GM21576 (cell line): ENCODE measurements around the gene GALNT13.

Experiments used
- ATAC-seq: cut with Tn5 transposase; IDR thresholded peaks from one replicate; pipeline ENCODE4 v1.9.1; 2021; ENCODE audit warnings: mild to moderate bottlenecking, moderate library complexity; ENCODE audit not compliant: unreplicated experiment

The GALNT13 gene

DNA sequence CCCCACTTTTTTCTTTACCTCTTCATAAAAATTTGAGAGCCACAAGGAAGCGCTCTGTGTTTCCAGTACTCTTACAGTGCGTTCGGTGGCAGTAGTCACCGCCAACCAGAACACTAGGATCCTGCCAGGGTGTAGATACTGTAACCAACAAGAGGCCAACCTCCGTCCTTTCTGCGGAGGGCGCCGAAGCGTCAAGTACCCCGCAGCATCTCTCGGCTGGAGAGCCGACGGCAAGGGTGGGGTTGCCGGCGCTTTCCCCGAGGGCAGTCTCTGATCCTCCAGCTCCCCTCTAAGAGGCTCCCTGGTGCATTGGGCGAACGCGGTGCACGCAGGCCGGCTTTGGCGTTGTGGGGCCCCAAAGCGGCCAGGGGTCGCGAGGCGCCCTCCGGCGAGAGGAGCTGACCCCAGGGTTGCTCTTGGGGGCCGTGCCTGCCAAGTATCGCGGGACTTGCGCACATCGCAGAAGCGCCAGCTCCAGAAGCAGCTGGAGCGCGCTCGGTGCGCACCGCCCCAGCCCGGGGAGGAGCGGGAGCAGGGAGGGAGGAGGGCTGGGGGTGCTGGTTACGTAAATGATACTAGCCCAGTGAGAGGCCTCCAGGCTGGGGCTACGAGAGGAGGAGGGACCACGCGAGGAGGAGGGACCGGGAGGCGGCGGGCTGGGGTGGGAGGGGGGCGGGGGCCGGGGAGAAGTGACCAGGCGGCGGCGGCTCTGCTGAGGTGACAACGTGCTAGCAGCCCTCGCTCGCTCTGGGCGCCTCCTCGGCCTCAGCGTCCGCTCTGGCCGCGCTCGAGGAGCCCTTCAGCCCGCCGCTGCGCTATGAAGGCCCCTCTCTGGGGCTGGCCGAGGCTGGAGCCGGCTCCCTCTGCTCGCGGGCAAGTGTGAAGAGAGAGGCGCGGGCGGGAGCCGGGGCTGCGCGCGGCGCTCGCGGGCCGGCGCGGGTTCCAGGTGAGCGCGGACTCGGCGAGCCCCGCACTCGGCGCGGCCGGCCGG is at the start of gene GALNT13:
GALNT13 (plus strand) TSS at position 692 of the 991 bp plus-strand sequence.
- no peak for ATAC-seq

DNA sequence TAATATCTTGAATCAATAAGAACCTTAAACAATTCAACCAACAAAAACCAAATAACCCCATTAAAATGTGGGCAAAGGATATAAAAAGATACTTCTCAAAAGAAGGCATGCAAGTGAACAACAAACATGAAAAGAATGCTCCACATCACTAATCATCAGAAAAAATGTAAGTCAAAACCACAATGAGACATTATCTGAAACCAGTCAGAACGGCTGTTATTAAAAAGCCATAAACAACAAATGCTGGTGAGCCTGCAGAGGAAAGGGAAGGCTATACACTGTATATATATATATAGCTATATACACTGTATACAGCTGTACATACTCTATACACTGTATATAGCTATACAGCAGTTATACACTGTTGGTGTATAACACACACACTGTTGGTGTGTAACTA is 47.8 kb upstream of the GALNT13 start:
- ATAC-seq: no peak

- no peak for ATAC-seq
Observed at GRCh38 chr2:153828335-153828734, 43.4 kb upstream of the GALNT13 start.

DNA sequence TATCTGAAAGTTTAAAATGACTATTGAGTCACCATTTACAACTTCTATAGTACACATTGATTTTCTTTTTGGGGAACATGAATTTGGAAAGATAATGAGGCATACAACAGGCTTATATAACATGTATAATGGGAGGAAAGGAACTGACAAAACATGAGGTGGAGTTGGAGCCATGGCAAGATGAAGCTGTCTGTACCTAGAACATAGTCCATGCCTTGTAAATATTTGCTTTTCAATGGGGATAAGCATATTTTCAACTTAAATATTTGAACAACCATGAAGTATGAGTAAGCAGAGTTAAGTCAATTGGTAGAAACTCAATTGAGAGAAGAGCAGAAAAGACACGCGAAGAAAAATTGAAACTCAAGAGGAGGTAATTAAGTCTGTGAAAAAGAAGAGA is 37.1 kb upstream of the GALNT13 start:
- no peak for ATAC-seq

GRCh38 chr2:153858250-153858649 is 13.5 kb upstream of the GALNT13 start:
- no peak for ATAC-seq

GRCh38 chr2:153864022-153864421 is 7.7 kb upstream of the GALNT13 start:
- ATAC-seq: no peak

GRCh38 chr2:153866595-153866994 is 5.1 kb upstream of the GALNT13 start:
- ATAC-seq: no peak

GRCh38 chr2:153870308-153870707 is 1.4 kb upstream of the GALNT13 start:
- no peak for ATAC-seq

- ATAC-seq: no peak
Observed at GRCh38 chr2:153872311-153873051, 759 bp downstream of the GALNT13 start.

GRCh38 chr2:153873052-153874048 is 1.6 kb downstream of the GALNT13 start:
- ATAC-seq: no peak

DNA sequence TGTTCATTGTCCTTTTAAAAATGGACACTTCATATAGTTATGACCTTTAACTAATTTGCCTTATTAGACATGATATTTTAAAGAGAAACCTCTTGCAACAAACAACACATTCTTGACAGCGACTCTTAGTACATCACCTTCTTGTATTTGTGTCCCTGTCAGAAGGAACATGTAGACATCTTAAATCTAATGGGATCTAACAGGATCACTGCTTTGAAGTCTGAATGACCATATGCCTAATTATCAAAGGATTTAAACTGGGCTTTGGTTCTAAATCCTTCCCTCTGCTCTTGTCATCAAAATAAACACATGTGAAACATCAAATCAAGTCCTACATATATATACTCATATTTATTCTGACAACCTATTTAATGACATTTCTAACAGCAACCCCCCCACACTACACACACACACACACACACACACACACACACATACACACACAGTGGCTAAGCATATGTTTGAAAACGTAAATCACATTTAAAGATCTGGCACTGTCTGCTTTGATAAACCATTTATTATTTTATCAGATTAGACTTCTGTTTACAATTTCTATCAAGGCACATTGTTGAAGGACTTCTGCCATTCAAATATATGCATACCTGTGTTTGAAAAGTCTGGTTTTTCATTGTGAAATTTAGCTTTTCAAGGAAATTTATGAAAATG is 4.2 kb downstream of the GALNT13 start:
- no peak for ATAC-seq

DNA sequence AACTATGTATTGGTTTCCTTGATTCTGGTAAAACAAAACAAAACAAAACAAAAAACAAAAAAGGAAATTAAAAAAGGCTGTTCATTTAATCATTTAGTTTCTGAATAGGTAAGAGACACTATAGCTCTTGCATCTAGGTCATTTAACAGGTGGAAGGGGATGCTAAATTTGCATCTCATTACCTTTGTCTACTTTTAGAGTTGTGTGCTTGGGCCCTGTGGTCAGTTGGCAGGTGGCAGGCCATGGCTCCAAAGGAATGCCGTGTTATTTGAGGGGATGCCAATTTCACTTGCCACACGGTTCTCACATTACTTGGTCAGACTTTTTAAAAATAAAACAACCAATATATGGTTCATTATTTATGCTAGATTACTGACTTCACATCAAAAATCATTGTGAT is 9.2 kb downstream of the GALNT13 start:
- no peak for ATAC-seq

DNA sequence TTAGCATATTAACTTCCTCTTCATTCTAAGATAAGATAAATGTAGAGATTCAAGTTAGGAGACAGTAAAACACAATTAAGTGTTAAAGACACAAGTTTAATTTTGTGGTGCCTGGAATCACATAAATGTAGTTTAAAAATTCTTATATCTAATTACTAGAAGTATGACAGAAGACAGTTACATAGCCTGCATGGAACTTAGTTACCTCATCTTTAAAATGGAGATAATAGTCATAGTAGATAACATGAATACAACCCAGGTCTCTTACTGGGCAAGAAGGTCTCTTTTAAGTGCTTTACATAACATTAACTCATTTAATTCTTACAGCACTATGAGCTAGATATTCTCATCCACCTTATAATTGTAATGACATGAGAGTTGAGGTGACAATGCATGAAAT is 15.1 kb downstream of the GALNT13 start:
- ATAC-seq: no peak

- no peak for ATAC-seq
Observed at GRCh38 chr2:153890576-153890975, 18.9 kb downstream of the GALNT13 start.

DNA sequence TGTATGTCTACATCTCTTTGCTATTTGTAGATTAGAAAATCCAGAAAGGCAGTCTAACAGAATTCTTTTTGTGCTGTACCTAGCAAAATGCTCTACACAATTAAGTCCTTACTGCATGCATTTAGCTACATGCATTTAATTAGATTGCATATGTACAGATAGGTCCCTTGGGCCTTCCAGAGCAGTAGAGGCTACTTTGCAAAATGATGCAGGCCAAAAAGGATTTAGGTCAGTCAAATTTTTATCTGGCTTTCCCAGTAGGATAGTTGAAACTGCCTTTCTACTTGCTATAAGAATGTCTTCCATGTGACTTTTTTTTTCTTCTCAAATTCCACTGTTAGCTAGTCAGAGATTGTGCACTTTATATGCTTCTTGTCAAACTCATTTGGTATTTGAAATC is 19.3 kb downstream of the GALNT13 start:
- no peak for ATAC-seq

DNA sequence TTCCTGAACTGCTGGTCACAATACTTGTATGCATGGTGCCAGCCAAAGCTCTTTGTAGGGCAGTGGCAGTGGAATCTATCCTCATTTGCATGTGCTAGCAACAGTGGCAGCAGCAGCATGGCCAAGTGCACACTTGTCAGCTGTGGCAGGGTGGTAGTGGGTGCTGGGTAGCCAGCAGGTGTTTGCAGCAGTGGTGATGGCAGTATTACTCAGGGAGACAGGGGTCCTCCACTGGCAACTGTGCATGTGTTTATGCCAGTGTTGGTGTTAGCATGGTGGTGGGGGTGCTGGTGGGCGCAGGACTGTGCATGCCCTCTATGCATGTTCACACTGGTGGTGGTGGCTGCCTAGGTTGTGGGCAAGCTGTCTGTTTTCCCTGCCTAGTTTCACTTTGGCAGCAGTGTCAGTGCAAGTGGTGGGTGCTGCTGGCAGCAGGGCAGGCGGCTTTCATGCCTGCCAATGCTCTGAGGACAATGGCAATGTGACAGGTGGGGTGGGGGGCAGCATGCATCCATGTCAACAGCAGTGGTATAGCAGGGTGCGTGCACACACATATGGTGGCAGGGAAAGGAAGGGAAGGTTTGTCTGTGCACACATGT is 41.2 kb downstream of the GALNT13 start:
- no peak for ATAC-seq

DNA sequence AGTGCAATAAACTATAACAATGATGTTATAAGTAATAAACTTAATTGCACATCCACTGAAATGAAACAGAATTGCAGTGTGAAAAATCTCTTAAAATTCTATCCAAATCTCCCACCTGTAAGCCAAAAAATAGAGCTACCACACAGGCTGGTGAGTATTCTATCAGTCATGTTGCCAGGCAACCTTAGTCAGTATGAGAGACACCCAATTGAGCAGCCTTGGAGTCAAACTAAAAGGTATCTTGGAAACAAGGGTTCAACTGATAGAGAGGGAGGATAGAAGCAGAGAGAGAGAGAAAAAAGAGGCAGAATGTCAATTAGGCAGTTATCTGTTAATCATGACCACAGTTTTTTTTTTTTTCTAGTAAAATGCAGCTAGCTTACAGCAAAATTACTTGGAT is 45.8 kb downstream of the GALNT13 start:
- no peak for ATAC-seq

DNA sequence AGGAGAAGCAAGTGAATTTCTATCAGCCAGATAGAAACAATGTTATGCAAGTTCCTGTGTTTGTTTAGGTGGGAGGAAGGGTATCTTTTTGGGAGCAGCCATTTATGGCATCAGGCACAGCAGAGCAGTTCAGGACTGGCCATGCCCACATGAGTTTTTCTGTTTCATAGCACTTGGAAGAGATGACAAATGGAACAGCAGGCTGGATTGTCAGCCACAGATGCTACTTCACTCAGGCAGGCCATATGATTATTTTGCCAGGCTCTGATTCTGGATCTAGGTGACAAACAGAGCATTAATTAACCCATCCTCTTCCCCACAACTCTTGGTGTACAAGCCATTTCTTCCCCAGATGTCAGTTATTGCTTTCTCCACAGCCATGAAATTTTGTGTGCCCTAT is 63.8 kb downstream of the GALNT13 start:
- ATAC-seq: no peak

DNA sequence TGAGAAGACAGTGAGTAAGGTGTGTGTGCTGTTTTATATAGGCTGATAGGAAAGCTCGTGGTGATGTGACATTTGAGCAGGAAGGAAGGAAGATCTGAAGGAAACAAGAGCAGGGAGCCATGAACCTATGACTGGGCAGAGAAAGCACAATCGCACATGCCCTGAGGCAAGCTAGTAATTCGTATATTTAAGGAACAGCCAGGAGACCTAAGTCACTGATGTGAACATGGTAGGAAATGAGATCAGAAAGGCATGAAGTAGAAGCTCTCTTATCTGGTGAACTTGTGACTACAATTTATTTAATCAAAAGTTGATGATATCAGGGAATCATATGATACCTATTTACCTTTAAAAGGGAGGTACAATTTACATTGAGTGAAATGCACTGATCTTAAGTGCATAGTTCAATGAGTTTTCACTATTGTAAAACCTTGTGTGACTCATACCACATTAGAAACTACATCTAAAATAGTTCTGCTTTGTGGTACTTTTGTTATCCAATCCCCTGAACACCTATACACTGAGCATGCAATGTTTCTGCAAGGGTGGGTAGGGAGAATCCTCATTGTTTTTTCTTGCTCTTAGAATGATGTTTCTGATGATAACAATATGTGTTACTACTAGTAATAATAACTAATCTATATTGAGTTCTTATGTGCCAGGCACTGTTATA is 67.5 kb downstream of the GALNT13 start:
- no peak for ATAC-seq
